ENCODE measurements around the gene COX17.
A peak's percentile ranks its signal among the peaks of the same experiment; 100 is the strongest.
"Not testable (repeated sequence)": the region's sequence is repeated elsewhere in the genome, so short reads cannot be mapped to it uniquely, and the experiment has no call there.

COX17 gene

GRCh38 chr3:119676771-119677640 lies at the start of gene COX17:
Gene COX17 (minus strand): TSS chr3:119677406. CDS start chr3:119677310, 96 bp downstream.
- DNase-seq, result peak; percentile 95

- no peak for DNase-seq
Measured at GRCh38 chr3:119726909-119727308, 49.7 kb upstream of the COX17 start.

GRCh38 chr3:119723022-119723421 lies 45.8 kb upstream of the COX17 start:
- DNase-seq, result no peak

GRCh38 chr3:119717520-119717919 lies 40.3 kb upstream of the COX17 start:
- DNase-seq, result no peak

GRCh38 chr3:119716998-119717397 lies 39.8 kb upstream of the COX17 start:
- DNase-seq, result no peak

GRCh38 chr3:119715105-119715504 lies 37.9 kb upstream of the COX17 start:
- DNase-seq, result no peak

GRCh38 chr3:119703820-119704531 lies 26.8 kb upstream of the COX17 start:
- no peak for DNase-seq

- peak; percentile 93 for DNase-seq
Measured at GRCh38 chr3:119702530-119703527, 25.6 kb upstream of the COX17 start, which contains the start of gene CFAP91. Gene CFAP91 (plus strand): TSS chr3:119703022. CDS start chr3:119703099, 77 bp downstream.

GRCh38 chr3:119700920-119701734 lies 23.9 kb upstream of the COX17 start:
- no peak for DNase-seq

- DNase-seq, result no peak
Measured at GRCh38 chr3:119700269-119700919, 23.2 kb upstream of the COX17 start.

- DNase-seq, result no peak
Measured at GRCh38 chr3:119697394-119697793, 20.2 kb upstream of the COX17 start.

GRCh38 chr3:119695480-119695879 lies 18.3 kb upstream of the COX17 start:
- DNase-seq, result no peak

- no peak for DNase-seq
Measured at GRCh38 chr3:119690043-119690656, 12.9 kb upstream of the COX17 start.

GRCh38 chr3:119683421-119683820 lies 6.2 kb upstream of the COX17 start:
- no peak for DNase-seq

GRCh38 chr3:119681279-119681678 lies 4.1 kb upstream of the COX17 start:
- DNase-seq, result no peak

- DNase-seq, result no peak
Measured at GRCh38 chr3:119679874-119680273, 2.7 kb upstream of the COX17 start.

- DNase-seq, result not testable (repeated sequence)
Measured at GRCh38 chr3:119678209-119678608, 1.0 kb upstream of the COX17 start.

GRCh38 chr3:119677641-119677934 lies 382 bp upstream of the COX17 start:
- DNase-seq, result no peak

- DNase-seq, result no peak
Measured at GRCh38 chr3:119676020-119676419, 1.2 kb downstream of the COX17 start.

- DNase-seq, result no peak
Measured at GRCh38 chr3:119675188-119675874, 1.9 kb downstream of the COX17 start.
